HG03521 (cell line): ENCODE results near the gene NAIF1.
"Not testable (repeated sequence)": the region's sequence is repeated elsewhere in the genome, so short reads cannot be mapped to it uniquely, and the experiment has no call there.

Source experiments
- ATAC-seq: cut with Tn5 transposase; IDR thresholded peaks from one replicate; pipeline ENCODE4 v1.9.1; 2021; ENCODE audit warnings: mild to moderate bottlenecking, moderate library complexity; ENCODE audit not compliant: unreplicated experiment

Gene NAIF1

DNA sequence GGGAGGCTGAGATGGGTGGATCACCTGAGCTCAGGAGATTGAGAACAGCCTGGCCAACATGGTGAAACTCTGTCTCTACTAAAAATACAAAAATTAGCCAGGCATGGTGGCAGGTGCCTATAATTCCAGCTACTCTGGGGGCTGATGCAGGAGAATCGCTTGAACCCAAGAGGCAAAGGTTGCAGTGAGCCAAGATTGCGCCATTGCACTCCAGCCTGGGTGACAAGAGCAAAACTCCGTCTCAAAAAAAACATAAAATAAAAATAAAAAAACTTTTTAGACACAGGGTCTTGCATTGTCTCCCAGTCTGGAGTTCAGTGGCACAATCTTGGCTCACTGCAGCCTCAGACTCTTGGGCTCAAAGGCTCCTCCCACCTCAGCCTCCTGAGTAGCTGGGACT, 30.6 kb downstream of the NAIF1 start:
- ATAC-seq: not testable (repeated sequence)

GRCh38 chr9:128034821-128035652, 32.1 kb downstream of the NAIF1 start:
- ATAC-seq: no peak

DNA sequence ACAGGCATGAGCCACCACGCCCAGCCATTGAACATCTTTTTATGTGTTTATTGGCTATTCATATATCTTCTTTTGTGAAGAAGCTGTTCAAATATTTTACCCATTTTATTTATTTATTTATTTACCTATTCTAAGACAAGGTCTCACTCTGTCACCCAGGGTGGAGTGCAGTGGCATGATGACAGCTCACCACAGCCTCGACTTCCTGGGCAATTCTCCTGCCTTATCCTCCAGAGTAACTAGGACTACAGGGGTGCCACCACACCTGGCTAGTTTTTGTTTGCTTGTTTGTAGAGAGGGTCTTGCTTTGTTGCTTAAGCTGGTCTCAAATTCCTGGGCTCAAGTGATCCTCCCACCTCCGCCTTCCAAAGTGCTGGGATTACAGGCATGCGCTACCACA, 33.5 kb downstream of the NAIF1 start:
- no peak for ATAC-seq

GRCh38 chr9:128027705-128028104, 39.4 kb downstream of the NAIF1 start:
- ATAC-seq: no peak

DNA sequence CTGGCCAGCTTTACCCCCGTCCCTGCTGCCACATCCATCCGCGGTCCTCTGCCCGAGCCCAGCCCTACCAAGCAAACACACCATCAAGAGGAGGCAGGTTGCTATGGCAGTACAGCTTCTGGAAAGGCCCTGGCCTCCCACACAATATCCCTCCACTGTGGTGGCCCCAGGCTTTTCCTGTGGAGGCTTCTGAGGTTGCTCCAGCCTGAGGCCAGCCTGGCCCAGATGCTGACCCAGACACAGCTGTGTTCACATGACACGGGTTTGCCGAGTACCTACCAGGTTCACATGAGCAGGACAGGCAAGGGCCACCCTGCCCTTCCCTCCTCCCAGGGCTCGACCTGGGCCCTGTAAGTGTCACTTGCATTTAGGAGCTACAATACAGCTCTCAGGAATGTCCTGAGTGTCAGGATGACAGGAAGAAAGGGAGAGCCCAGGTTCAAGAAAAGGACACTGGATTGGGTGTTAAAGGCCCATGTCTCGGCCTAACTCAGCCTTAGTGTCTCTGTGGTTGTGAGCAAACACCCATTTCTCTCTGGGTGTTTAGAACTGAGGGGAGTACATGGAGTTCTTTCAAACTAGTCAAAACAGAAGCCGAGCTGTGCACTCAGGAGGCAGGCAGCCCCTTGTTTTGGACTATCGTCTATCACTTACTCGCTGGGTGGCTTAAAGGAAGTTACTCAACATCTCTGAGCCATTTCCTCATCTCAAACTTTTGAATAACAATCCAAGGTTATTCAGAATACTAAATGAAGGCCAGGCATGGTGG, 40.2 kb downstream of the NAIF1 start:
- no peak for ATAC-seq

- ATAC-seq: peak; percentile 45
Measured at GRCh38 chr9:128026255-128026772, 40.8 kb downstream of the NAIF1 start.

DNA sequence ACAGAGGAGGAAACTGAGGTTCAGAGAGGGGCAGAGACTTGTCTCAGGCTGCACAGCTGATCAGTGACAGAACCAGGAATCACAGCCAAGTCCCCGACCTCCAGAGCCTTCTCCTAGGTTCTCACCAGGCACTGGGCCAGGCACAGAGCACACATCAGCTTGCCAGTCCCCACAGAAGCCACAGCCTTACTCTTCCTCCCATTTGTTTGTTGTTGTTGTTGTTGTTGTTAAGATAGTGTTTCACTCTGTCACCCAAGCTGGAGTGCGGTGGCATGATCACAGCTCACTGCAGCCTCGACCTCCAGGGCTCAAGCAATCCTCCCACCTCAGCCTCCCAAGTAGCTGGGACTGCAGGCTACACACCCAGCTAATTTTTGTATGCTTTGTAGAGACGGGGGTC, 41.4 kb downstream of the NAIF1 start:
- no peak for ATAC-seq

- ATAC-seq: no peak
Measured at GRCh38 chr9:128024761-128025308, 42.3 kb downstream of the NAIF1 start.

GRCh38 chr9:128023671-128024070, 43.4 kb downstream of the NAIF1 start:
- not testable (repeated sequence) for ATAC-seq

DNA sequence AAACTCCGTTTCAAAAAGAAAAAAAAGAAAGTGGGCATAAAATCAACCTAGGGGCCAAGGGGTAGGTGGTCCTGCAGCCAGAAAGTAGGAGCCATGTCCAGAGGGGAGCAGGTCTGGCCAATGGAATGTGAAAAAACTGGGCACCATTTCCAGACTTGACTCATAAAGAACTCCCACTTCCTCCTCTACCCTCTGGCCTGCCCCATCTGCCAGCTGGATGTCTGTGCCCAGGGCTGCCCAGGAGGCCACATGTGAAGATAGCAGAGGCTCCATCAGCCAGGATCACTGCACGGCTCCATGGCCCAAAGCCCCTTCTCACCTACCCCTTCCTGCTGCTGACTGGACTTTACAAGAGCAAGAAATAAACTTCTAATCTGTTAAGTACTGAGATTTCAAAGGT, 44.2 kb downstream of the NAIF1 start:
- ATAC-seq: no peak

DNA sequence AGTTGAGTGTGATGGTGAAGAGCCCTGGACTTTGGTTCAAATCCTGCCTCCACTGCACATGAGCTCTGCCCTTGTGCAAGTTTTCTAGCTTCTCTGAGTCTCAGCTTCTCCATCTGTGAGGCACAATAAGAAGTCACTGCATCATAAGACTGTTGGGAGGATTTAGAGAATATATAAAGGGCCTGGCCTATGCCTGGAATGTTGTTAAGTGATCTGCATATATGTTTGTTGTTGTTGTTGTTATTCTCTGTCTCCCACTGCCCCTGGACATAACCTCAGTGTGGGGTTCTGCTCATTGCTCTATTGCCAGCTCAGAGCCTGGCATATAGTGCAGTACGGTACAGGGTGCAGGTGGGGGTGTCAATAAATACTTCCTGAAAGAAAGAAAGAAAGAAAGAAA, 46.0 kb downstream of the NAIF1 start:
- ATAC-seq: no peak

DNA sequence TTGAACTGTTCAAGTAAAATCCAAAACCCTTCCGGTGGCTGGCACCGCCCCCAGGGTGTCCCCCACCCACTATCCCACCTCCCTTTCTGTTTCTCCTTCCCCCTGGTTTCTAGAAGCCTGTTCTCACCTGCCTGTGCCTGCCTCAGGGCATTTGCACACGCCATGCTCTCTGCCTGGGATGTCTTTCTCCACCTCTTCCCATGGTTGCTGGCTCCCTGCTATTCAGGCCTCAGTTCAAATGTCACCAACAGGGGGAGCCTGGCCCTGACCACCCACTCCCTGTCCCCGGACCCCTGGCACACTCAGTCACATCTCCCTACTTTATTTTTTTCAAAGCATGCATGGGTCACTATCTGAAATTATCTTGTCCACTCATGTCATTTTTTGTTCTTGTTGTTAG, 46.4 kb downstream of the NAIF1 start:
- ATAC-seq: no peak

- no peak for ATAC-seq
Measured at GRCh38 chr9:128015696-128016095, 51.4 kb downstream of the NAIF1 start.
